CD4-positive, alpha-beta memory T cell (primary cell): ENCODE results near the gene PFKL. TPM values are rescaled to one million over a fixed set of nuclear protein-coding genes. Genes with fewer than 3 reads are reported as not detected.
"Not testable (repeated sequence)": the region's sequence is repeated elsewhere in the genome, so short reads cannot be mapped to it uniquely, and the experiment has no call there.

Source experiments
- CTCF ChIA-PET: fragments of 350-600 bp; sonication (Branson Sonifier 250); formaldehyde crosslinking; loops from one replicate; lab custom pipeline; 2021; ENCODE audit warnings: inconsistent platforms; ENCODE audit not compliant: partially characterized antibody; lab: Charles Lee
- POLR2A ChIA-PET: fragments of 350-600 bp; sonication (Branson Sonifier 250); formaldehyde crosslinking; loops from one replicate; lab custom pipeline; 2021; ENCODE audit not compliant: partially characterized antibody; lab: Charles Lee
- DNase-seq, 5 donors: peaks; one replicate each; pipeline versions ENCODE4 v3.0.0 to v3.0.0-alpha.2; 2020 to 2022; ENCODE audit warnings: mixed read lengths in 1 of 5
- H3K27ac ChIP-seq: one replicate; pipeline ENCODE4 v1.7.0; 2013; ENCODE audit warnings: low read depth, low read length
- H3K27me3 ChIP-seq: 2 replicates; pipeline ENCODE4 v1.7.0; 2013; ENCODE audit warnings: mild to moderate bottlenecking, low read length, moderate library complexity; ENCODE audit not compliant: insufficient read depth
- H3K36me3 ChIP-seq: 2 replicates; pipeline ENCODE4 v1.7.0; 2013; ENCODE audit warnings: mild to moderate bottlenecking, low read length, moderate library complexity; ENCODE audit not compliant: insufficient read depth
- H3K4me1 ChIP-seq: 2 replicates; pipeline ENCODE4 v1.7.0; 2013; ENCODE audit warnings: mild to moderate bottlenecking, low read length, moderate library complexity; ENCODE audit not compliant: insufficient read depth
- H3K4me3 ChIP-seq, 2 donors: one replicate each; pipeline ENCODE4 v1.7.0; 2013; ENCODE audit warnings: low read length in 2 of 2, mild to moderate bottlenecking in 1 of 2
- H3K9me3 ChIP-seq, 2 donors: one replicate each; pipeline ENCODE4 v1.7.0; 2013; ENCODE audit warnings: low read length in 2 of 2, control low read depth in 1 of 2; ENCODE audit not compliant: control insufficient read depth in 1 of 2
- H3K27ac Mint-ChIP-seq, 7 donors: one replicate each; pipeline ENCODE4 v1.8.0; 2020 to 2021; ENCODE audit warnings: mixed read lengths in 7 of 7, mild to moderate bottlenecking in 6 of 7, inconsistent platforms in 3 of 7, moderate library complexity in 3 of 7
- H3K27me3 Mint-ChIP-seq, 2 donors: one replicate each; pipeline ENCODE4 v1.8.0; 2020 to 2021; ENCODE audit warnings: mixed read lengths in 2 of 2
- H3K36me3 Mint-ChIP-seq, 2 donors: one replicate each; pipeline ENCODE4 v1.8.0; 2020 to 2021; ENCODE audit warnings: mixed read lengths in 2 of 2, inconsistent platforms in 1 of 2, mild to moderate bottlenecking in 1 of 2
- H3K4me1 Mint-ChIP-seq, 4 donors: one replicate each; pipeline ENCODE4 v1.8.0; 2020 to 2021; ENCODE audit warnings: mixed read lengths in 4 of 4, mild to moderate bottlenecking in 1 of 4
- H3K4me3 Mint-ChIP-seq, 8 donors: one replicate each; pipeline ENCODE4 v1.8.0; 2020 to 2021; ENCODE audit warnings: mixed read lengths in 8 of 8, mild to moderate bottlenecking in 7 of 8, moderate library complexity in 6 of 8, inconsistent platforms in 3 of 8
- H3K9me3 Mint-ChIP-seq, 8 donors: one replicate each; pipeline ENCODE4 v1.8.0; 2020 to 2021; ENCODE audit warnings: mixed read lengths in 8 of 8, mild to moderate bottlenecking in 5 of 8, inconsistent platforms in 3 of 8, moderate library complexity in 1 of 8
- intact Hi-C: fragments of 100-400 bp; cut with micrococcal nuclease; formaldehyde crosslinking; loops from one replicate; pipeline ENCODE4 v1.15.1; 2023
- polyA plus RNA-seq, 2 donors: library from polyadenylated mRNA; unstranded; fragments of 300-500 nt; fragmentation: Illumina TruSeq; gene quantifications; one replicate each; pipeline ENCODE4 v1.2.3, GENCODE V29; 2021
- total RNA-seq, 2 experiments: library from RNA; stranded (reverse); gene quantifications; one replicate each; pipeline ENCODE4 v1.2.3, GENCODE V29; 2021

Gene PFKL
- total and polyA plus RNA-seq, 4 experiments from 2014 or later = 132 to 145 (median 139) TPM

- H3K9me3 ChIP-seq = peaks cover 0 to 7% of the 10 kb centered on the region in 2 donors
- peaks cover 0 to 10% (median 9%) of the 10 kb centered on the region in 8 donors for H3K9me3 Mint-ChIP-seq
- DNase-seq = no peak
- H3K27ac ChIP-seq = no peak overlapping the region
- peak overlapping the region in 1 of 7 donors; percentile 25 for H3K27ac Mint-ChIP-seq
- H3K4me1 ChIP-seq = peaks cover 15% of the 10 kb centered on the region
- ChIA-PET POLR2A (no interaction called here), CTCF (no interaction called here)
- intact Hi-C loops = no loop called here
- H3K27me3 Mint-ChIP-seq = no peaks in the 10 kb centered on the region
- H3K4me3 ChIP-seq = no peak overlapping the region
- no peaks in the 10 kb centered on the region for H3K27me3 ChIP-seq
- H3K4me3 Mint-ChIP-seq = no peak overlapping the region
- H3K36me3 ChIP-seq = no peaks in the 10 kb centered on the region
- peaks cover 15 to 33% (median 18%) of the 10 kb centered on the region in 4 donors for H3K4me1 Mint-ChIP-seq
- peaks cover 0 to 8% of the 10 kb centered on the region in 2 donors for H3K36me3 Mint-ChIP-seq
Measured at GRCh38 chr21:44359396-44359795, 59.5 kb downstream of the PFKL start.

DNA sequence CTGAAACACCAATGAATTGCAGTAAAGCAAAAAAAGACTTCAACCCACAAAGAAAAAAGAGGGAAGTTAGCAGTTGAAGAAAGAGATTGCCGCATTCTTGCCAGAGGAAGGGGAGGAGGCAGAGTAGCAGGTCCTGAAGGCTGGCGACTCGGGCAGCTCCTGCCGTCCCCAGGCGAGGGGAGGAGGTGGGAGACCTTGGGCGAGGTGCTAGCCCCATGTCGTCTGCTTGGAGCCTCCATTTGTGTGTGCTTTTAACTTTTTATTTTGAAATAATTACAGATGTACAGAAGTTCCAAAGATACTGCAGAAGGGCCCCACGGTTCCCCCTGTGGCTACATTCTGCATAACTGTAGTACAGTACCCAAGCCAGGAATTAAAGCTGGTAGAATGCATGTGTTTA is 60.3 kb downstream of the PFKL start:
- Mint-ChIP-seq H3K9me3 (peaks cover 0 to 10% (median 9%) of the 10 kb centered on the region in 8 donors), H3K27ac (no peak overlapping the region), H3K27me3 (no peaks in the 10 kb centered on the region), H3K4me3 (no peak overlapping the region), H3K4me1 (peaks cover 10 to 25% (median 12%) of the 10 kb centered on the region in 4 donors), H3K36me3 (peaks cover 0 to 8% of the 10 kb centered on the region in 2 donors)
- Histone ChIP-seq H3K27ac (no peak overlapping the region), H3K4me3 (no peak overlapping the region), H3K9me3 (peaks cover 0 to 7% of the 10 kb centered on the region in 2 donors), H3K36me3 (no peaks in the 10 kb centered on the region), H3K4me1 (peaks cover 7% of the 10 kb centered on the region), H3K27me3 (no peaks in the 10 kb centered on the region)
- intact Hi-C loops = no loop called here
- ChIA-PET CTCF (interaction anchor here (0.7 kb wide), 1 partner anchor 16 kb away, joined by 3 read pairs; no protein-coding TSS in a partner anchor), POLR2A (interaction anchor here (1.0 kb wide), 1 partner anchor 21 kb away, joined by 3 read pairs; the partner anchor contains the start of gene CFAP410)
- no peak for DNase-seq

DNA sequence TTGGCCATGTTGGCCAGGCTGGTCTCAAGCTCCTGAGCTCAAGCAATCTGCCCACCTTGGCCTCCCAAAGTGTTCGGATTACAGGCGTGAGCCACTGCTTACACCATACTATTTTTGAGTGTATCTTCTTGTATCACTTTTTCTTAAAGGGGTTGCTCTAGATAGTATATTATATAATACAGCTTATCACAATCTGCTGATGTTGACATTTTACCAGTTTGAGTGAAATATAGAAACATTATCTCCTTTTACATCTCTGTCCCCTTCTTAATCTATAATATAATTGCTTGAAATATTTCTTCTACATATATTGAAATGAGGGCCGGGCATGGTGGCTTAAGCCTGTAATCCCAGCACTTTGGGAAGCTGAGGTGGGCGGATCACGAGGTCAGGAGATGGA is 62.0 kb downstream of the PFKL start:
- H3K27me3 ChIP-seq, H3K4me3 ChIP-seq, H3K36me3 ChIP-seq, H3K27me3 Mint-ChIP-seq, intact Hi-C loops, POLR2A ChIA-PET, H3K27ac Mint-ChIP-seq, H3K27ac ChIP-seq, H3K4me3 Mint-ChIP-seq, H3K4me1 ChIP-seq, H3K36me3 Mint-ChIP-seq, DNase-seq, H3K9me3 ChIP-seq, CTCF ChIA-PET: not testable (repeated sequence)
- Mint-ChIP-seq H3K9me3 (peaks cover 0 to 10% (median 9%) of the 10 kb centered on the region in 8 donors), H3K4me1 (peaks cover 0 to 12% (median 4%) of the 10 kb centered on the region in 4 donors)

DNA sequence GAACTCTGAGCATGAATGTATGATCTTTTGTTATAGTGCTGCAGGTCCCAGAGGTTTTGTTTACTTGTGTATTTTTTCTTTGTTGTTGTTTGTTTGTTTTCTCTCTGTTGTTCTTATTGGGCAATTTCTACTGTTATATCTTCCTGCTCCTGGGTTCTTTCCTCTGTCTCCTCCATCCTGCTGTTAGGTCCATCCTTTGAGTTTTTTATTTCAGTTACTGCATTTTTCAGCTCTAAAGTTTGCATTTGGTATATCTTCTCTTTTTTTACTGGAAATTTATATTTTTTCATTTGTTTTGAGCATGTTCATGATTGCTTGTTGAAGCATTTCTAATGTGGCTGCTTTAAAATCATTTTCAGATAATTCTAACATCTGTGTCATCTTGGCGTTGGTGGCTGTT is 63.4 kb downstream of the PFKL start:
- H3K4me3 Mint-ChIP-seq = no peak overlapping the region
- H3K36me3 ChIP-seq = no peaks in the 10 kb centered on the region
- H3K9me3 ChIP-seq = peaks cover 0 to 7% of the 10 kb centered on the region in 2 donors
- no peak overlapping the region for H3K27ac ChIP-seq
- peaks cover 0 to 2% of the 10 kb centered on the region in 2 donors for H3K27me3 Mint-ChIP-seq
- POLR2A ChIA-PET = no interaction called here
- H3K27ac Mint-ChIP-seq = no peak overlapping the region
- H3K4me3 ChIP-seq = no peak overlapping the region
- no peaks in the 10 kb centered on the region for H3K27me3 ChIP-seq
- H3K4me1 Mint-ChIP-seq = peaks cover 0 to 16% (median 4%) of the 10 kb centered on the region in 4 donors
- H3K4me1 ChIP-seq = no peaks in the 10 kb centered on the region
- CTCF ChIA-PET = no interaction called here
- intact Hi-C loops = no loop called here
- H3K9me3 Mint-ChIP-seq = peaks cover 0 to 10% (median 9%) of the 10 kb centered on the region in 8 donors
- peaks cover 0 to 8% of the 10 kb centered on the region in 2 donors for H3K36me3 Mint-ChIP-seq
- DNase-seq = no peak

- Mint-ChIP-seq H3K27ac (no peak overlapping the region), H3K9me3 (peaks cover 0 to 10% (median 9%) of the 10 kb centered on the region in 8 donors), H3K27me3 (peaks cover 0 to 2% of the 10 kb centered on the region in 2 donors), H3K36me3 (peaks cover 0 to 8% of the 10 kb centered on the region in 2 donors), H3K4me3 (no peak overlapping the region), H3K4me1 (peaks cover 0 to 11% (median 4%) of the 10 kb centered on the region in 4 donors)
- Histone ChIP-seq H3K27ac (no peak overlapping the region), H3K27me3 (no peaks in the 10 kb centered on the region), H3K4me3 (no peak overlapping the region), H3K36me3 (no peaks in the 10 kb centered on the region), H3K4me1 (no peaks in the 10 kb centered on the region), H3K9me3 (peaks cover 0 to 7% of the 10 kb centered on the region in 2 donors)
- ChIA-PET POLR2A (no interaction called here), CTCF (no interaction called here)
- no peak for DNase-seq
- intact Hi-C loops = no loop called here
Measured at GRCh38 chr21:44364151-44365053, 64.5 kb downstream of the PFKL start.

- Mint-ChIP-seq H3K4me3 (no peak overlapping the region), H3K27ac (no peak overlapping the region), H3K36me3 (peaks cover 0 to 8% of the 10 kb centered on the region in 2 donors), H3K9me3 (peaks cover 0 to 10% (median 9%) of the 10 kb centered on the region in 8 donors), H3K4me1 (peaks cover 0 to 7% (median 2%) of the 10 kb centered on the region in 4 donors), H3K27me3 (peaks cover 0 to 2% of the 10 kb centered on the region in 2 donors)
- Histone ChIP-seq H3K4me1 (no peaks in the 10 kb centered on the region), H3K9me3 (peaks cover 0 to 7% of the 10 kb centered on the region in 2 donors), H3K36me3 (no peaks in the 10 kb centered on the region), H3K27ac (no peak overlapping the region), H3K27me3 (no peaks in the 10 kb centered on the region), H3K4me3 (no peak overlapping the region)
- intact Hi-C loops = no loop called here
- POLR2A ChIA-PET = no interaction called here
- CTCF ChIA-PET = no interaction called here
- DNase-seq = no peak
Measured at GRCh38 chr21:44365251-44365966, 65.6 kb downstream of the PFKL start.
